NCI-H1436 (cell line): Measurements from ENCODE around the gene NUP62.

Experiments
- DNase-seq: peaks from one replicate; lab custom pipeline; 2025; lab: John Stamatoyannopoulos, UW

Gene NUP62

GRCh38 chr19:49866933-49867782, 62.1 kb downstream of the NUP62 start, which contains the start of gene PNKP:
TSS of gene PNKP (minus strand) at chr19:49867576. CDS start at chr19:49867204, 372 bp downstream.
- DNase-seq = peak; percentile 96

- no peak for DNase-seq
Measured at GRCh38 chr19:49864890-49865289, 64.4 kb downstream of the NUP62 start.

- DNase-seq = no peak
Measured at GRCh38 chr19:49863935-49864320, 65.4 kb downstream of the NUP62 start.

GRCh38 chr19:49863254-49863934, 65.9 kb downstream of the NUP62 start:
- no peak for DNase-seq

GRCh38 chr19:49862391-49863253, 66.7 kb downstream of the NUP62 start:
- no peak for DNase-seq

- DNase-seq = no peak
Measured at GRCh38 chr19:49861541-49862378, 67.5 kb downstream of the NUP62 start.

GRCh38 chr19:49861107-49861506, 68.2 kb downstream of the NUP62 start:
- no peak for DNase-seq

GRCh38 chr19:49860336-49861102, 68.8 kb downstream of the NUP62 start:
- no peak for DNase-seq

GRCh38 chr19:49859682-49860335, 69.5 kb downstream of the NUP62 start:
- no peak for DNase-seq

- no peak for DNase-seq
Measured at GRCh38 chr19:49858088-49858985, 71.0 kb downstream of the NUP62 start.

GRCh38 chr19:49857838-49858087, 71.5 kb downstream of the NUP62 start:
- DNase-seq = no peak

GRCh38 chr19:49857061-49857837, 72.1 kb downstream of the NUP62 start:
- DNase-seq = no peak
